DMS53 treated with DMSO at 0.1 percent for 48 hours (cell line): ENCODE results near the gene TAGLN.

Experiments
- DNase-seq: peaks from one replicate; lab custom pipeline; 2025; ENCODE audit not compliant: unreplicated experiment; lab: John Stamatoyannopoulos, UW

TAGLN gene

GRCh38 chr11:117199053-117199915, at the start of gene TAGLN:
Gene TAGLN, plus strand, starts transcription at chr11:117199370. Its CDS starts 3,644 bp downstream, at chr11:117203014.
- no peak for DNase-seq

- DNase-seq = no peak
These were observed 47.1 kb upstream of the TAGLN start for GRCh38 chr11:117152066-117152465.

- no peak for DNase-seq
These were observed 44.7 kb upstream of the TAGLN start for GRCh38 chr11:117154468-117154867.

GRCh38 chr11:117157507-117157906, 41.7 kb upstream of the TAGLN start:
- no peak for DNase-seq

- DNase-seq = no peak
These were observed 39.3 kb upstream of the TAGLN start for GRCh38 chr11:117159892-117160291.

GRCh38 chr11:117160826-117161225, 38.3 kb upstream of the TAGLN start:
- DNase-seq = no peak

- DNase-seq = no peak
These were observed 32.7 kb upstream of the TAGLN start for GRCh38 chr11:117166491-117166890.

- DNase-seq = no peak
These were observed 29.4 kb upstream of the TAGLN start for GRCh38 chr11:117169736-117170135.

GRCh38 chr11:117170210-117170609, 29.0 kb upstream of the TAGLN start:
- DNase-seq = no peak

GRCh38 chr11:117171007-117171403, 28.2 kb upstream of the TAGLN start:
- DNase-seq = no peak

- DNase-seq = no peak
These were observed 27.6 kb upstream of the TAGLN start for GRCh38 chr11:117171404-117172061.

GRCh38 chr11:117172724-117173421, 26.3 kb upstream of the TAGLN start:
- DNase-seq = no peak

GRCh38 chr11:117175104-117175503, 24.1 kb upstream of the TAGLN start:
- no peak for DNase-seq

GRCh38 chr11:117175781-117176180, 23.4 kb upstream of the TAGLN start:
- no peak for DNase-seq

- no peak for DNase-seq
These were observed 23.0 kb upstream of the TAGLN start for GRCh38 chr11:117176186-117176585.

GRCh38 chr11:117177534-117178209, 21.5 kb upstream of the TAGLN start:
- DNase-seq = peak; percentile 28

- DNase-seq = peak; percentile 82
These were observed 20.7 kb upstream of the TAGLN start, which contains the start of gene SIDT2 for GRCh38 chr11:117178210-117179034. Gene SIDT2, plus strand, starts transcription at chr11:117178743. Its CDS starts 521 bp downstream, at chr11:117179264.

- DNase-seq = peak; percentile 21
These were observed 19.8 kb upstream of the TAGLN start for GRCh38 chr11:117179048-117179999.

- DNase-seq = no peak
These were observed 19.1 kb upstream of the TAGLN start for GRCh38 chr11:117180020-117180419.
